Measurements from ENCODE around the gene MIAT.

- TF ChIP-seq POLR2A (IDR thresholded peaks at IDR 0.05; ENCODE audit: low read depth, low read length) = no peak
- TF ChIP-seq POLR2AphosphoS5 (IDR thresholded peaks at IDR 0.05; ENCODE audit: low read depth, low read length) = no peak
- TF ChIP-seq TAF1 (IDR thresholded peaks at IDR 0.05; ENCODE audit: borderline replicate concordance, low read depth, low read length) = no peak
Measured at GRCh38 chr22:26673486-26673885, 16.1 kb downstream of the MIAT start.

Data from GM12892 (cell line).